NCI-H82 treated with DMSO at 0.1 percent for 48 hours (cell line): ENCODE data around the gene ARHGAP6.
"Not testable (repeated sequence)": the region's sequence is repeated elsewhere in the genome, so short reads cannot be mapped to it uniquely, and the experiment has no call there.

Source experiments
- DNase-seq: peaks from one replicate; lab custom pipeline; 2025; ENCODE audit not compliant: unreplicated experiment; lab: John Stamatoyannopoulos, UW

The ARHGAP6 gene

DNA sequence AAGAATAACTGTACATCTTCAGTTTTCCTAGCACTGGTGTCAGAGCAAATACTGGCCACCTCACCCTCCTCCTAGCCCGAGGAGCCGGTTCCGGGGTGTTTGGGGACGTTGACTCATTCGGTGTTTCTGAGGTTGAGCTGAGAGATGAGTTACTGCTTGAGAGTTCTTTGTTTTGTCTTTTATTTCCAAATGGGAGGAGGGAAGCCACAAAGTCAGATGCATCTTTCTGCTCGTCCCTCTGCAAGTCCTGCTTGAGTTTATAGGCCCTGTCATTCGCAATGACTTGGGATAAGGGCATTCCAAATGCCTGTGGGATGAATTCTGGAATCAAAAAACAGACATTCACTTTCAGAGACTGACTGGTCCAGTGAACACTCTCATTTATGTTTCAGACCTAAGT, 477.1 kb downstream of the ARHGAP6 start:
- no peak for DNase-seq

DNA sequence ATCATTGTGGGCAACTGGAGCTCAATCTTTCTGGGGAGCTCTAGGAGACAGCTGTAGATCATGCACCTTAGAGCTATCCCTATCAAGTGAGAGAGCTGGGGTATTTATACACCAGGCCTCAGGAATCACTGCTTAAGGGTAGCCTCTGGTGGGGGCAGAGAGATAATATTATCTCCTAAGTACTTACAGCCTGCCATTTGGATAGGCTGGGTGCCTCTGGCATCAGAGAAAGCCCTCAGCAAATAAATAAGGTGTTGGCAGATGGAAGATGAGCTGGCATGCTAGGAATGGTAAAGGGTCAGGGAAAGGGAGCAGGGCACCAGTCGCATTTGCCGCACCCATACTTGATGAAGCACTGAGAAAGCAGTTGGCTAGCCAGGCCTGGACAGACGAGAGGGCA, 478.7 kb downstream of the ARHGAP6 start:
- DNase-seq, result no peak

DNA sequence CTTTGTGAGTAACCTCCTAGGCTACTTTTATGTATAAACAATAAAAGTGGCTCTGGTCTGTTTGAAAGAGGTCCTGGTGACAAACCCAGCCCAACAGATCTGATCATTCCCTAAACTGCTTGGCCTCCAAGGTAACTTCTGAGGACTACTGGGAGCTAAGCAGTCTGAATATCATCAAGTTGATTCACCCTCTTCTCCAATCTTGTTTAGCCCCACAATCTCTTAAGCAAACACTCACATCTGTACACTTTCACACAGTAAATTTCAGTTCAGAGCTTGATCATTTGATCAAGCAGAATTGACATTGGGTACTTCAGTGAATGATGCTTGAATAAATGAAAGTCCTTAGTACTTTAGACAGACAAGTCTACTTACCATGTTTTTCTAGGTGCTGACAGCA, 479.9 kb downstream of the ARHGAP6 start:
- peak; percentile 93 for DNase-seq

DNA sequence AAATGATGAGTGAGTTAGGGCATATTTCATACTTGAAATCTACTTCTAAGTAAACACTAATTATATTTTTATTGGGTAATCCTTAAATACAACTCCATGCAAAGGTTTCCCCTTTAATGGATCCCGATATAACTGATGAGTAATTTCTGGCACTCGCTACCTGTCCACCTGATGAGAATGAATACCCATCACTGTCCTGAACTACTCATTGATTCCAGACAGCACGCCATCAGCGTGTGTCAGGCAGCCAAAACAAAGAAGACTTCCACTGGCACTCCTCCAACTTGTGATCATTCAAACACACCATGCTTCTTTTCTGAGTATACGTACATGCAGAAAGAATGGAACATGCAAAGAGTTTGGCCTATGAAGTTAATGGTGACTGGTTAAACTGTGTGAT, 485.1 kb downstream of the ARHGAP6 start:
- DNase-seq, result no peak

DNA sequence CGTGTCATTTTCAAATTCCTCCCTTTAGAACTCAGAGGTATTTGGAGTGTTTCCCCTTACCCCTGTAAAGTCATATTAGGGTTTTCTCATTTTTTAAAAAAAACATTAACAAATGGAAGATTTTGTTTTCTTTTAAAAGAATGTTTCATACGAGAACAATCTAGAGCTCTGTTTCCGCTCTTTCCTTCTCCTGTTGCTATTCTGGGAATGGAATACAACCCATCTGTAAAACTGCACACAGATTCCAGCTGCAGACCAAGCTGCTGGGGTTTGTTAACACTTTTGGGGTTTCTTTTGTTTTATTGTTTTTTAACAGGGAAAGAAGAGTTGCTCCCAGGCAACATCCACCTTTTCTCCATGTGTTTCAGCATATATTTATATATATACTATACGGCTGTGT, 493.3 kb downstream of the ARHGAP6 start:
- DNase-seq, result no peak

DNA sequence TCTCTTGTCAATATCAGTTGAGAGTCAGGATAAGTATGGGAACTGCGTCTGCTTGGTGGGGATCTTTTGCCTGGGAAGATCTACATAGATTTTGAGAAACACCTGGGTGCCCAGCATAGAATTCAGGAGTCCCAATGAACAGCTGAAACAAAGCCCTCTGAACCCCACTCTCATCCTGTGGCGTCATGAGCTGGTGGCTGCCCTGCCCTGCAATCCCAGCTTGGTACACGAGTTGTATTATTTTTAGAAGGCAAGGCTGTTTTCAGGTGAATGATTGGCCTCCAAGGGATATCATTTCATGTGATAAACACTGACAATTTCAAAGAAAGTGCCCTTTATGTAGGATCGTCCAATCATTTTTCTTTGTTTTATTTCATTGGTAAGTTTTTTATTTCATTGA, 493.8 kb downstream of the ARHGAP6 start:
- no peak for DNase-seq

DNA sequence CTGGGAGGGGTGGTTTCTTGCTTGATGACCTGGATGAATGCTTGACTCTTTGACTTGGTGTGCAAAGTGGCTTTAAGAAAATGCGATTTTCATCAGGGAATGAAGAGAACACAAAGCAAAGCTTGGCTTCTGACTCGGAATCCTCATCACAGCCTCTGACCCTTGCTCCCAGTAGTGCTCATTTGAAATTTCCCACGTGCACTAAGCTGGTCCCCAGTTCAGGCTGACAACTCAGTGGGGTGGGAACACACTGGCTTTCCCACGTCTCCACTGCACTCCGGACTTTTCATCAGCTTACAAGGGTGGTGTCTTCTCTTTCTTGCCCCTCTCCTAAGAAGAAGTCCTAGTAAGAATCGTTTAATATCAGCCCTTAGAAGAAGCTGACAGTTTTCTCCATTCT, 501.3 kb downstream of the ARHGAP6 start:
- no peak for DNase-seq

DNA sequence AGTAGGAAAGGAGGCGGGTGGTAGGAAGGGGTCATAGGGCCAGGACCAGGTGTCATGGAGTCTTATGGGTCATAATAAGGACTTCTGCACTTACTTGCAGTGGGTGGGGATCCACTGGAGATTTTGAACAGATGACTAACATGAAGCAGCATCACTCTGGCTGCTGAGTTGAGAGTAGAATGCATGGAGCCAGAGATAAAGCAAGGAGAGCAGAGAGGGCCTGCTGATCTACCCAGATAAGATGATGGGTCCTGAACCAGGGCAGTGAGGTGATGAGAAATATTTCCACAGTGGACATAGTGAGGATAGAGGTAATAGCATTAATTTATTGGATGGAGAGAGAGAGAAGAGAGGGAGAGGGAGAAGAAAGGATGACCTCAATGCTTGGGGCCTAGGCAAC, 506.6 kb downstream of the ARHGAP6 start:
- no peak for DNase-seq

DNA sequence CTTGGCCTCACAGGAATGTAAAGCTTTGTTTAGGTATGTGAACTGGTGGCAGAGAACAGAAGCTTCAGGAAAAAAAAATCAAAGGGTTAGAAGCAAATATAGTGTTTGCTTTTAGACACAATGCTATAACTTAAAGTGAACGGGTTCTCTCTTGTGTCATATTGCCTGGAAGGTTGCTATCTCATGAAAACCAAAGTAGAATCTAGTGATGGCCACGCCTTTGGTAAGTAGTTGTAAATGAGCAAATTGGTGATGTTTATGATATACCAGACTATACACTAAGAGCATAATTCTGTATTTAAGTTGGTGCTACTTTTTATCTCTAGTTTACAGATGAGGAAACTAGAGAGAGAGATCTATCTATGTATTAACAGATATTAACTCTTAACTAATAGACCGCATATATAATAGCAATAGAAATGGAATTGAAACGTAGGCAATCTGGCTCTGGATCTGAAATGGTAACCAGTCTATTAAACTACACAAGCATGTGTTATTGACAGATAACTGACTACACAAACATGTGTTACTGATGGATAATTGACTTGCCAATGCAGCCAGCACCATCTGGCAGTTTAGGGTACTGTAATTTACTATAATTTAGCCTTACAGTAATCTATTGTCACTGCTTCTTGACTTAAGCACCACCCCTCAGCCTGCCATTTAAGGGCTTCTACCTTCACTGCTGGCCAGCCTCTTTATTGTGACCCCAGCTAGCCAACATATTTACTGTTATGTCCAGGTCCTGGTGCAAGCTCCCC, 513.7 kb downstream of the ARHGAP6 start:
- DNase-seq, result peak; percentile 86

DNA sequence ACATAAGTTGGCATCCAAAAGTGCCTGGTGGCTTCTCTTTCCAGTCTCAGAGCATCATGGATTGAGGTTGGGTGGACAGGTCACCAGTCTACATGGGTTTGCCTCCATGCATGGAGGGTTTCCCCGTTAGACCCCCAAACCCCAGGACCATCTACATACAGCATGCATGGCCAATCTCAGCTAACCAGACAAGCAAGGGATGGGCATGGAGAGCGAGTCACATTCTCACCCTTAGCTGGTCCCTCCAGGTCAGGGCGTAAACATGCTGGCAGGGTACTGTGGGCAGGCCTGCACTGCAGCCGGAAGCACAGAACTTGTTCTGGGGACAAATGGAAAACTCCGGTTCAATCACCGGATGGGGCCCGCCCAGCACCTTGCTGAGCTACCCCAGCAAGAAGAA, 517.3 kb downstream of the ARHGAP6 start:
- DNase-seq, result no peak

DNA sequence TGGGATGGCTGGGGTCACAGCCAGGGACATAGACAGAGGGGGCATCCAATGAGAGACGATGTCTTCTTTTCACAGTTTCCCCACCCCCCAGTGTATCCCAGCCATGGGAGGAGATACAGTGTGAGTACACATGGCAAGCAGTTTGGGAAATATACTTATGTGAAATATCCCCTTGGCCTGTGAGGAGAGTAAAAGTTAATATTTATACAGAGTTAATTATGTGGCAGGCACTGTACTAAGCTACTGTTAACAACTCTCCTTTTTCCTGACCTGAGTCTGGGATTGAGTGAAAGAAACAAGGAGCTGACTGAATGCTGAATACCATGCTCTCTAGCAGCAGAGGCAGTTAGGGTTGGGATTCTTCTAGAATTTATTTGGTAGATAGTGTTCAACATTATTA, 519.3 kb downstream of the ARHGAP6 start:
- DNase-seq, result no peak

DNA sequence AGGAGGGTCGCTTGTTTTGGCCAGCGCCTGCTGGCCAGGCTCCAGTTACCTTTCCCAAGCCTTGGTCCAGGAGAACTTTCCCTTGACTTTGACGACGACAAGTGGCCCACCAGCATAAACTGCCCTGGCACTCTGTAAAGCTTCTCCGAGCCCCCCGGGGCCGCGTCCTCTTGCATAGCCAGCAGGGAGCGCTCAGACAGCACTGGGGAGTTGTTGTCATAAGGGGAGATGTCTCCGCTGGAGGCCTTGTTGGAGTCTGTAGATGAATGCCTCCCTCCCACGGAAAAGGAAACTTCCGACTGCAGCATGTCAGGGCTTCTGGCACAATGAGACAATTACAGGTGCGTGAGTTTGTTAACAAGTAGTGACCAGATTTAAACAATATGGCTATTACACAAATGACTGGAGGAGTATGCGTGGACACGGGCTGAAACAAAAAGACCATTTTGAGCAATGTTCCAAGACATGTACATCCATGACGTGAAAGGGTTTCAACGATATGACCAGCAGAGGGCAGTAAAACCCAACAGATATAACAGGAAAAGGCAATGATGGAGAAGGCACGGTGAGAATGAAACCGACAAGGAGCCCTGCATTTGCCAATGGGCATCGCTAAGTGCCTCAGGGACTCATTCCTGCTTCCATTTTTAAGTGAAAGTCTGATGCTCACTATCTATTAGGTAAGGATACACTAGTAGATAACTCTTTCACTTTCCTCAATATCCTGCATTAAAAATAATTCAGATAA, 521.6 kb downstream of the ARHGAP6 start:
- DNase-seq, result peak; percentile 61

DNA sequence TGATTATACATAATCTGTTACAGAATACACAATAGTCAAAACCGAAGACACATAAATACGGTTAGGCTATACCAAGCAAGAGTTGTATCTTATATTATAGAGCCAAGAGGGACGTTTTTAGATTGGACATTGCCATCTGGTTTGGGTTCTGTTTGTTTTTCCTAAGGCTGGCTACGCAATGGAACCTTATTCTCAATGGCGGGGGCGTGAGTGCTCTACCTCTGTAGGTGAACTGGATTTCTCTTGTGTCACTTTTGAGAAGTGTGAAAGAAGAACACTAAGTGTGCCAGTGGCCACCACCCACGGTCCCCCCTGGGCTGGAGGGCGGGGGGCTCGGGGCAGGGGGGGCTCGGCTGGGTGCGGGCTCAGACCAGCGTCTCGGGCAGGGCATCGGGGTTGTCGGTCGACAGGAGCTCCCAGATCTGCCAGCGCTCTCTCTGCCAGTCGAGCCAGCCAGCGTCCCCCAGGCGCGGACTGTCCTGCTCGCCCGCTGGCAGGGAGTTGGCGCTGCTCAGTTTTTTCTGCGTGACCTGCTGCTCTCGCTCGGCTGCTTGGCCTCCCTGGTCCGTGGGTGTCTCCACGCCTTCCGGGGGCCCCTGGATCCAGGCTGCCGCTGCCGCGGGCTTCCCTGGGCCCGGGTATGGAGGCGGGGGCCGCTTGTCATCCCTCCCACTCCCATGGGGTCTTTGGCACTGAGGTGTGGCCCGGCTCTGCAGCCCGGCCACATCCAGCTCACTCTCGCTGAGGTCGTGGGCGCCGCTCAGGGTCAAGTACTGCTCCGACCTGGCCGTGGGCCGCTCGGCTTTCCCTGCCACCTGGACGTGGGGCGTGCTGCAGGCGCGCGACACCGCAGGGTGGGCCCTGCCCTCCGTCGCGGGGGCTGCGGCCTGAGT, 527.0 kb downstream of the ARHGAP6 start:
- DNase-seq, result no peak

DNA sequence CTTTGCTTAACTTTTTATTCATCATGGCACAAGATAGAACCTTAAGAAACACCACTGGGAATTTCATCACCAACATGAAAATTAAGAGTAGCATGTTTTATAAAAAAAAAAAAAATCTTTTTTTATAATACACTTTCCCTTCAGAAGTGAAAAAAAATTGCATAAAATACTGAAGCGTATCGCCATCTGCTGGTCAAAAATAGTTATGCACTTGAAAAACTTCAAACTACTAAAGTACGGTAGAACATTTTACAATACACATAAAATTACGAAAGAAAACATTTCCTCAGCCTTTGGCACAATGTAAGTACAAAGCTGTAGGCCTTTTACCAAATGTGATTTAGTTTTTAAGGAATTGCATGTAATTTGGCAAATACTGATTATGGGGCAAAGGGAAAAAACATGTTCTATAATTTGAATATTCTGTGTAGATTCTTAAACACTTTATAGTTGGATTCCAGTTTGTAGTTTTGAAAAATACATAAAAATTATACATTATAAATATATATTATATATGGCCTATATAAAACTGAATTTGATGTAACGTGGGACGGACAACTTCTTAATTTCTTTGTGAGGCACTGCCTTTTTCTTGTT, 528.1 kb downstream of the ARHGAP6 start:
- DNase-seq, result no peak

DNA sequence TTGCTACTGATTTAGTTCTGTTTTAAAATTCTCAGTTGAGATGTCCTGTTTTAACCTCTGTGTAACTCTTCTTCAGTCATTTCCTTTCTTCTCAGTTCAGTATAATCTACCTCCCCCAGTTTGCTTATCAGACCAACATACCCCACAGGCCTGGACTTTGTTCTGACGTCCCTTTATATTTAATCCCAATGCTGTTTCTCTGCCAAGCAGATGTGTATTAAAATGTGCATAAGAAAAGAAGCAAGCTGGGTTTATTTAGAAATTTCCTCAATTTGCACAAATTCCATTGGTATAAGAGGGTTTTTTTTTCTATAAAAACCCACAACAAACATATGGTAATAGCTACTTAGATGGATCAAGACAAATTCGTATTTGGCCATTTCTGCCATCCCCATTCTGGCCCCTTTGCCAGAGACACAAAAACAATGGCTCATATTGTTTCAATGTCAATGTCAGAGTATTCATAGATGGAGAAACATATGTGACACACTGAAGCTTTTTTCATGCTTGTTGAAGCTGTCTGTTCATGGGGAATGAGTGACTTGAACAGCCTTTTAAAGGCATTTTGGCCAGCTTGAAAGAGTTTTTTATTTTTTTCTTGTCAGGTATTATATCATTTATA, 530.0 kb downstream of the ARHGAP6 start:
- DNase-seq, result no peak

DNA sequence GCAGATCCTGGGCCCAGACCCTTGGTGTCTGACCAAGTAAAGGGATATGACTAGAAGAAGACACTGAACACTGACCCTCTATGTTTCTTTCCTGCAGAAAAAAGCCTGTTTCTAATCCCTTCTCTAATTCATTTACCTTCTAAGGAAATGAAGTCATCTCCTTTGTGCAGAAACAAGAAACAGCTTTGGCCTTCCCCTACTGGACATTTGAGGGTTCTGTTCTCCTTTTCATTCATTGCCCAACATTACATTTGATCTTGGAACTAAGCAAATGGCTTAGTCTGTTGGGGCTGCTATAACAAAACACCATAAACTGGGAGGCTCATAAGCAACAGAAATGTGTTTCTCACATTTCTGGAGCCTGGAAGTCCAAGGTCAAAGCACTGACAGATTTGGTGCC, 534.6 kb downstream of the ARHGAP6 start:
- no peak for DNase-seq

DNA sequence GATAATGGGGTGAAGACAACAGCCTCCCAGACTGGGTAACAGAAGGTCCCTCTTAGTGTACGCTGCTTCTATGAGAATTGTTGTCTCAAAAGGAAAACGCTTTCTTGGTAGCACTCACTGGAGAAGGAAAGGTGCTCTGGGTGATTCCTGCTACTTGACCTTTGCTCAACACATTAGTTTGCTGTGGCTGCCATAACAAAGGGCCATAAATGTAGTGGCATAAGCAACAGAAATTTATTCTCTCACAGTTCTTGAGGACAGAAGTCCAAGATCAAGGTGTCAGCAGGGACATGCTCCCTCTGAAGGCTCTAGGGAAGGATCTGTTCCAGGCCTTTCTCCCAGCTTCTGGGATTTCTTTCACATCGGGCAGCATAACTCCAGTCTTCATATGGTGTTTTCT, 535.6 kb downstream of the ARHGAP6 start:
- no peak for DNase-seq

DNA sequence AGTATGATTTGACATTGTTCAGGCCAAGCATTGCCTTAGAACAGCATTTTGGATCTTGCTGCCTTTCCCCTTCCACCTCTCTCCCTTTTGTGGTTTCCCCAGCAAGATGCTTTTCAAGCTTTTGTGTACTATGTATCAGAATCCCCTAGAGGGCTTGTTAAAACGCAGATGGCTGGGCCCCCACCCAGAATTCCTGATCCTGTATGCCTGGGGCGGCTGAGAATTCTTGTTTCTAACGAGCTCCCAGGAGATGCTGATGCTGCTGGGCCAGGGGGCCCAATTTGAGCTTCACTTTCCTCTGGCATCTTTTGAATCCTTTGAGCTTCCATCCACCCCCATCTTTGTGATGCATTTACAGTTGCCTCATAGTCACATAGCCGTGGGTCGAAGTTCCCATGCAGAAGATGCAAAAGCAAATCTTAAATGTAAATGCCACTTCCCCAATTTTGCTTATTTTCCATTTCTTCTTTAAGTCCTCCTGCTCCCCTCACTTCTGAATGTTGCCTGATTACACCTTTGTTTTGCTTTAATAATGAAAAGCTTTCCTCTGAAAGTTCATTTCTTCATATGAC, 536.1 kb downstream of the ARHGAP6 start:
- DNase-seq, result no peak

DNA sequence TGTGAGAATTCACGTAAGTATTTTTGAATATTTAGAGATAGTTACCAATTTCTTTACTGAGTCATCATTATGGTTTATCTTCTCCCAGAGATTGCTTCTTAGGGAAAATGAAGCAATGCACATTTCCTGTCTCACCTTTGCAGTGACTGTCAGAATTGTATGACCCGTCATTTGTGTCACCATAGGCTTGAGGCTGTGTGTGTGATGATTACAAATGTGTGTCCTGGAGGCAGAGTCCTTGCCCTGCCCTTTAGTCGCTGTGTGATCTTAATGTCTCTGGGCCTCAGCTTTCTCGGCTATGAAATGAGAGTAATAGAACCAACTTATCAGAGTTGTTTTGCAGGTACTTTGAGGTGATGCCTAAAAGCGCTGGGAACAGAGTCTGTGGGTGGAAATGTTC, 540.7 kb downstream of the ARHGAP6 start:
- no peak for DNase-seq

DNA sequence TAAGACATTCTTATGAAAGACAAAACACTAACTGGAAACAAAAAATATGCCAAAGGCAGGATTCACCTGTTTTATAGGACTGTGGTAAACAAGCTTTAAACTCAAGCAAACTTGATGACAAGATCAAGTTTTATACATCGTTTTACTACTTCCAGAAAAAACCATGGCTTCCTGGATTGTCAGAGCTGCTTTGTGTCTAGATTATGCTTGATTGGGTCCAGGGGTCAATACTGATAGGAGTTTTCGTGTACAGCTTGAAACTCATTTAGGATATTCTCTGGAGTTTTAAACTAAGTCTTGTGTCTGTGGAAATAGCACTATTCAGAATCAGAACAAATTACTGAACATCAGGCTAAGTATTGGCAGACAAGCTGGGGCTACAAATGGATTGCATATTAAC, 541.6 kb downstream of the ARHGAP6 start:
- DNase-seq, result no peak

DNA sequence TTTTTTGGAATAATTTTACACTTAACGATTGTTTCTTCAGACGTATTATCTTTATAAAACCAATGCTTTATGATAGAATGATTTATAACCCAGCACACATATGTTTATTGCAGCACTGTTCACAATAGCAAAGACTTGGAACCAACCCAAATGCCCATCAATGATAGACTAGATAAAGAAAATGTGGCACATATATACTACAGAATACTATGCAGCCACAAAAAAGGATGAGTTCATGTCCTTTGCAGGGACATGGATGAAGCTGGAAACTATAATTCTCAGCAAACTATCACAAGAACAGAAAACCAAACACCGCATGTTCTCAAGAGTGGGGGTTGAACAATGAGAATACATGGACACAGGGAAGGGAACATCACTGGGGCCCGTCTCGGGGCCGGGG, 542.6 kb downstream of the ARHGAP6 start:
- not testable (repeated sequence) for DNase-seq
